ENCODE measurements around the gene NTRK2.
A peak's percentile ranks its signal among the peaks of the same experiment; 100 is the strongest.

NTRK2 gene

GRCh38 chr9:84697042-84697441, 27.5 kb downstream of the NTRK2 start:
- Mint-ChIP-seq H3K36me3 (ENCODE audit: insufficient read depth) (no peaks in the 10 kb centered on the region), H3K4me3 (no peak overlapping the region), H3K27ac (no peak overlapping the region), H3K27me3 (peaks cover 11 to 14% of the 10 kb centered on the region in 2 donors), H3K4me1 (ENCODE audit: low read depth in 2 of 2) (peaks cover 0 to 4% of the 10 kb centered on the region in 2 donors), H3K9me3 (no peaks in the 10 kb centered on the region)
- no peak for ATAC-seq (replicated peaks)
- DNase-seq, result no peak

GRCh38 chr9:84697509-84698114, 28.1 kb downstream of the NTRK2 start:
- Mint-ChIP-seq H3K4me3 (no peak overlapping the region), H3K36me3 (ENCODE audit: insufficient read depth) (no peaks in the 10 kb centered on the region), H3K9me3 (no peaks in the 10 kb centered on the region), H3K4me1 (ENCODE audit: low read depth in 2 of 2) (peaks cover 0 to 4% of the 10 kb centered on the region in 2 donors), H3K27ac (no peak overlapping the region), H3K27me3 (peaks cover 11 to 14% of the 10 kb centered on the region in 2 donors)
- DNase-seq (peak in 2 of 3 experiments; percentile 12 to 24), ATAC-seq (replicated peaks) (peak; percentile 37)

GRCh38 chr9:84698323-84698722, 28.8 kb downstream of the NTRK2 start:
- no peak for DNase-seq
- Mint-ChIP-seq H3K9me3 (no peaks in the 10 kb centered on the region), H3K27me3 (peaks cover 11 to 14% of the 10 kb centered on the region in 2 donors), H3K36me3 (ENCODE audit: insufficient read depth) (no peaks in the 10 kb centered on the region), H3K4me1 (ENCODE audit: low read depth in 2 of 2) (peaks cover 0 to 4% of the 10 kb centered on the region in 2 donors), H3K4me3 (no peak overlapping the region), H3K27ac (no peak overlapping the region)
- no peak for ATAC-seq (replicated peaks)

GRCh38 chr9:84699984-84700383, 30.5 kb downstream of the NTRK2 start:
- DNase-seq (no peak), ATAC-seq (replicated peaks) (no peak)
- no peak overlapping the region for H3K27ac Mint-ChIP-seq
- no peaks in the 10 kb centered on the region for H3K9me3 Mint-ChIP-seq
- H3K4me3 Mint-ChIP-seq, result no peak overlapping the region
- no peaks in the 10 kb centered on the region for H3K36me3 Mint-ChIP-seq (ENCODE audit: insufficient read depth)
- H3K27me3 Mint-ChIP-seq, result peaks cover 11 to 14% of the 10 kb centered on the region in 2 donors
- H3K4me1 Mint-ChIP-seq (ENCODE audit: low read depth in 2 of 2), result no peaks in the 10 kb centered on the region

- Mint-ChIP-seq H3K27me3 (peaks cover 7 to 14% of the 10 kb centered on the region in 2 donors), H3K4me3 (no peak overlapping the region), H3K4me1 (ENCODE audit: low read depth in 2 of 2) (no peaks in the 10 kb centered on the region), H3K27ac (no peak overlapping the region), H3K9me3 (no peaks in the 10 kb centered on the region), H3K36me3 (ENCODE audit: insufficient read depth) (no peaks in the 10 kb centered on the region)
- no peak for ATAC-seq (replicated peaks)
- no peak for DNase-seq
Measured at GRCh38 chr9:84701801-84702200, 32.3 kb downstream of the NTRK2 start.

GRCh38 chr9:84702471-84702870, 32.9 kb downstream of the NTRK2 start:
- H3K36me3 Mint-ChIP-seq (ENCODE audit: insufficient read depth), result no peaks in the 10 kb centered on the region
- H3K9me3 Mint-ChIP-seq, result no peaks in the 10 kb centered on the region
- H3K27ac Mint-ChIP-seq, result no peak overlapping the region
- ATAC-seq (replicated peaks) (no peak), DNase-seq (no peak)
- H3K4me1 Mint-ChIP-seq (ENCODE audit: low read depth in 2 of 2), result no peaks in the 10 kb centered on the region
- no peak overlapping the region for H3K4me3 Mint-ChIP-seq
- H3K27me3 Mint-ChIP-seq, result peaks cover 0 to 14% of the 10 kb centered on the region in 2 donors

DNA sequence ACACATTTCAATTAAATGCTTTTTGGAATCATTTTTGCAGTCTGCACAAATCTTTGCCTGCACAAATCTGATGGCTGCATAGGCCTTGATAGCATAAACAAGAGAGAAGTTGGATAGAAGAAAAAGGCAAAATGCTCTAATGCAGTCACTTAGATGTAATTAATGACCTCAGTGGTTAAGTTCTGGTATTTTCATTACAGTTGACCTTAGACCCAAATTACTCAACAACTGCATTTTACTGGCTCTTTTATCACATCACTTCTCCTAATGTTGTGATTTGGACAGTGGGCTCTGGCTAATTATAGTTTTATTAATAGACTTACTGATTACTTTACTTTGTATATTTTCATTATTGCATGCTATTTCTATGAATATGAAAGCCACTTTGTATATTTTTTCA, 34.3 kb downstream of the NTRK2 start:
- Mint-ChIP-seq H3K4me3 (no peak overlapping the region), H3K27me3 (peaks cover 0 to 9% of the 10 kb centered on the region in 2 donors), H3K27ac (no peak overlapping the region), H3K9me3 (no peaks in the 10 kb centered on the region), H3K36me3 (ENCODE audit: insufficient read depth) (no peaks in the 10 kb centered on the region), H3K4me1 (ENCODE audit: low read depth in 2 of 2) (peaks cover 0 to 3% of the 10 kb centered on the region in 2 donors)
- no peak for ATAC-seq (replicated peaks)
- no peak for DNase-seq

DNA sequence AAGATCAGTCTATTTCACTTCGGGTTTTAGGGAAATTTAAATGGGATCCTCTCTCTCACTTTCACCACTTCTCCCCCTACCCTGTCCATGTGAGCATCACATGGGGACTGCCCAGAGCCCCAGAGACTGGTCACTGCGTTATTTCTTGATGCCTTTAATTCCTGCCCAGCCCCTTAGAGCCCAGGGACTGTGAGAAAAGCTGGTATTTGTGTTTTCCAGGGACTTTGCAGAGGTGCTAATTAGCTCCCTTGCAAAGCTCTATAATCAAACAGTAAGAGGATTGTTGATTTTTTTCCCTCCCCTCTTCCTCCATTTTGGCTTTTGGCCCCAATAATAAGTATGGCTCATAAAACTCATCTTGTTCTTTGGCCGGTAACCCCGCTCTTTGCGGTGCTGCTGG, 35.6 kb downstream of the NTRK2 start:
- peaks cover 4% of the 10 kb centered on the region for H3K36me3 Mint-ChIP-seq (ENCODE audit: insufficient read depth)
- DNase-seq, result no peak
- no peaks in the 10 kb centered on the region for H3K27me3 Mint-ChIP-seq
- no peak overlapping the region for H3K27ac Mint-ChIP-seq
- no peak for ATAC-seq (replicated peaks)
- H3K4me3 Mint-ChIP-seq, result no peak overlapping the region
- no peaks in the 10 kb centered on the region for H3K9me3 Mint-ChIP-seq
- peaks cover 0 to 5% of the 10 kb centered on the region in 2 donors for H3K4me1 Mint-ChIP-seq (ENCODE audit: low read depth in 2 of 2)

DNA sequence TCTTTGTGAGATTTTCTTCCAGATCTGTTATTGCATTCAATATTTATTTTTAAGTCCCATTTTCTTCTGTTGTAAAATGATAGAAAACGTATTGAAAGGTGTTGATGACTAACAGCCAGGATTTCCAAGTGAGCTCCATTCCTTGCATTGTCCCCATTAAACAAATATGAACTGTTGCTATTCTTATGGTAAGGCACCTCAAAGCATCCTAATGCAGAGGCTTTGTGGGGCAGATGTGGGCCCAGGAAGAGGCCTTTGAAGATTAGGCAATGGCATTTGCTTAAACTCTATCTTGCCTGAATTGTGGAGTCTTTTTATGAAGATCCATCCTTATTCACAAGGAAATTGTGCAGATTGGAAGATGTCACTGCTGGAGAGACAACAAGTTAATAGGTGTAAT, 38.9 kb downstream of the NTRK2 start:
- Mint-ChIP-seq H3K9me3 (no peaks in the 10 kb centered on the region), H3K27ac (no peak overlapping the region), H3K4me1 (ENCODE audit: low read depth in 2 of 2) (peaks cover 0 to 8% of the 10 kb centered on the region in 2 donors), H3K4me3 (no peak overlapping the region), H3K27me3 (no peaks in the 10 kb centered on the region), H3K36me3 (ENCODE audit: insufficient read depth) (peaks cover 4% of the 10 kb centered on the region)
- no peak for DNase-seq
- ATAC-seq (replicated peaks), result no peak

GRCh38 chr9:84709056-84709455, 39.5 kb downstream of the NTRK2 start:
- DNase-seq (no peak), ATAC-seq (replicated peaks) (no peak)
- H3K36me3 Mint-ChIP-seq (ENCODE audit: insufficient read depth), result peaks cover 4% of the 10 kb centered on the region
- peaks cover 0 to 8% of the 10 kb centered on the region in 2 donors for H3K4me1 Mint-ChIP-seq (ENCODE audit: low read depth in 2 of 2)
- no peak overlapping the region for H3K4me3 Mint-ChIP-seq
- no peak overlapping the region for H3K27ac Mint-ChIP-seq
- H3K27me3 Mint-ChIP-seq, result no peaks in the 10 kb centered on the region
- H3K9me3 Mint-ChIP-seq, result no peaks in the 10 kb centered on the region

DNA sequence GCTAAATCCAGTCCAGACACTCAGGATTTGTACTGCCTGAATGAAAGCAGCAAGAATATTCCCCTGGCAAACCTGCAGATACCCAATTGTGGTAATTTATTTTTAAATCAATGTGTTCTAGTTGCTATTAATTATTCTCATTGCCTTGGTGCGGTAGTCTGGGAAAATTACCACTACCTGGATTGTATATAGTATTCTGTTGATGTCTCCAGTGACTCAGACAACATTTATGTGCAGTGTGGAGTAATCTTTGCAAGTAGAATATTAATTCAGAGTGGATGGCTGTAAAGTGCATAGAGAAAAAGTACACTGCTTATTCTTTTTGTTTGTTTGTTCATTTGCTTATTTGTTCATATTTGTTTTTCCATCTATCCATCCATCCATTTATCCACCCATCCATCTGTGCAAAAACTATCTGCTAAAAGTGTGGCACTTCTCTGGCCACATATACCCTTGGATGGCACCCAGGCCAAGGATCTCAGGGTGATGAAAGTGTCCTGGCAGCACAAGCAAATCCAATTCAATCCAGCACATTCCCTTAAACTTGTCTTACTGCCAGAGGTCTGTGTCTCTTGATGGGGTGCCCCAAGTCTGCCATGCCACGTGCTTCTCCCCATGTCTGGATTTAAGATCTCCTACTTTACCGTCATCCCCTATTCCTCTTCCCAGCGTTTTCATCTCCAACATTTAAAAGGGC, 41.3 kb downstream of the NTRK2 start:
- Mint-ChIP-seq H3K27me3 (no peaks in the 10 kb centered on the region), H3K9me3 (no peaks in the 10 kb centered on the region), H3K27ac (no peak overlapping the region), H3K36me3 (ENCODE audit: insufficient read depth) (peaks cover 4% of the 10 kb centered on the region), H3K4me3 (no peak overlapping the region), H3K4me1 (ENCODE audit: low read depth in 2 of 2) (peaks cover 0 to 8% of the 10 kb centered on the region in 2 donors)
- DNase-seq (no peak), ATAC-seq (replicated peaks) (no peak)

DNA sequence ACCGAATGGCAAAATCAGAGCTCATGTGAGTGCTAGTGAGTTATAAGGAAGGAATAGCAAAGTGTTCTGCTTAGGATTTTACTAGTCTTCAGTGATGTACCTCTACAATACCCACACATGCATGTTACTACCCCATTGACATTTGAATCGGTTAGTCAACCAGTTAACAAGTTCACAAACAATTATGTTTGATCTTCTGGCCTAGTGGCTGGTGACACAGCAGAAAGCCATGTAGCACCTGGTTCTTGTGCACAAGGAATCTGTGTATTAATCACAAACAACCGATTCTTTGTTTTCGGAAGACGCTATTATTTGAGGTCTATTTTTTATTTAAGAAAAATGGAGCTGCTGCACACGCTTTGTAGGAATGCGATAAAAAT, 41.9 kb downstream of the NTRK2 start:
- Mint-ChIP-seq H3K4me1 (ENCODE audit: low read depth in 2 of 2) (peaks cover 0 to 8% of the 10 kb centered on the region in 2 donors), H3K27me3 (no peaks in the 10 kb centered on the region), H3K9me3 (no peaks in the 10 kb centered on the region), H3K36me3 (ENCODE audit: insufficient read depth) (peaks cover 4% of the 10 kb centered on the region), H3K27ac (no peak overlapping the region), H3K4me3 (no peak overlapping the region)
- ATAC-seq (replicated peaks), result no peak
- DNase-seq, result no peak

GRCh38 chr9:84711936-84712335, 42.4 kb downstream of the NTRK2 start:
- Mint-ChIP-seq H3K27ac (no peak overlapping the region), H3K27me3 (peaks cover 0 to 5% of the 10 kb centered on the region in 2 donors), H3K9me3 (no peaks in the 10 kb centered on the region), H3K4me1 (ENCODE audit: low read depth in 2 of 2) (peaks cover 0 to 8% of the 10 kb centered on the region in 2 donors), H3K36me3 (ENCODE audit: insufficient read depth) (peaks cover 4% of the 10 kb centered on the region), H3K4me3 (no peak overlapping the region)
- ATAC-seq (replicated peaks), result no peak
- no peak for DNase-seq

GRCh38 chr9:84716217-84716616, 46.7 kb downstream of the NTRK2 start:
- no peak overlapping the region for H3K27ac Mint-ChIP-seq
- peaks cover 0 to 1% of the 10 kb centered on the region in 2 donors for H3K4me1 Mint-ChIP-seq (ENCODE audit: low read depth in 2 of 2)
- ATAC-seq (replicated peaks), result no peak
- no peak for DNase-seq
- no peak overlapping the region for H3K4me3 Mint-ChIP-seq
- peaks cover 0 to 5% of the 10 kb centered on the region in 2 donors for H3K27me3 Mint-ChIP-seq
- peaks cover 0 to 3% of the 10 kb centered on the region in 2 donors for H3K9me3 Mint-ChIP-seq
- no peaks in the 10 kb centered on the region for H3K36me3 Mint-ChIP-seq (ENCODE audit: insufficient read depth)
